K562 (cell line): ENCODE data around the gene CGREF1. TPM values are rescaled to one million over a fixed set of nuclear protein-coding genes. Genes with fewer than 3 reads are reported as not detected.

Experiments
- ATAC-seq: fragments of 200-7000 bp; cut with Tn5 transposase; 3 replicates; pipeline ENCODE4 v1.9.1; 2020; ENCODE audit warnings: moderate library complexity
- BruUV-seq: library from RNA; stranded (reverse); fragments of 400-500 nt; replicated peaks from 2 replicates; lab custom pipeline; 2021; lab: Mats Ljungman, UMichigan
- CTCF ChIA-PET: fragments of 300-600 bp; formaldehyde crosslinking; extraction: SDS; loops from one replicate; lab custom pipeline; 2021; ENCODE audit warnings: low intra/inter-chr PET ratio; lab: Yijun Ruan, JAX
- POLR2A ChIA-PET: fragments of 300-600, 350-650 bp; sonication (Branson Sonifier 250); formaldehyde crosslinking; extraction: SDS; loops from one replicate; lab custom pipeline; 2021; ENCODE audit warnings: antibody characterized with exemption, inconsistent platforms; lab: Yijun Ruan, JAX
- DNase-seq, 4 experiments: peaks; one replicate each; pipeline versions ENCODE4 v3.0.0 to v3.0.0-alpha.2; 2011 to 2018; ENCODE audit warnings: low spot score in 3 of 4, mixed read lengths in 3 of 4; ENCODE audit errors: extremely low read depth in 1 of 4
- FAIRE-seq: peaks from 2 replicates; lab custom pipeline; 2011; peaks lifted over from hg19 to GRCh38; lab: Jason Lieb, UNC
- H2AFZ ChIP-seq: 2 replicates; pipeline ENCODE4 v1.6.0; 2011; ENCODE audit warnings: low read depth, low read length, control low read depth, inconsistent platforms
- H3K27ac ChIP-seq: fragments of 200-600 bp; 3 replicates; pipeline ENCODE4 v1.8.0; 2011; ENCODE audit warnings: low read depth, mild to moderate bottlenecking, control low read depth, inconsistent platforms, low read length, moderate library complexity, mixed read lengths; ENCODE audit errors: extremely low read depth
- H3K27me3 ChIP-seq, 2 experiments: fragments of 300-600 bp in 1 of 2; 2 replicates in 1 of 2; 3 replicates in 1 of 2; pipeline versions ENCODE4 v1.6.0 to v1.8.0; 2011; ENCODE audit warnings: inconsistent platforms in 2 of 2, low read length in 2 of 2, mild to moderate bottlenecking in 1 of 2, mixed read lengths in 1 of 2, moderate library complexity in 1 of 2; ENCODE audit not compliant: control insufficient read depth in 2 of 2, insufficient read depth in 2 of 2
- H3K36me3 ChIP-seq: fragments of 300-600 bp; 3 replicates; pipeline ENCODE4 v1.8.0; 2011; ENCODE audit warnings: mild to moderate bottlenecking, low read length, inconsistent platforms; ENCODE audit not compliant: control insufficient read depth, insufficient read depth
- H3K4me1 ChIP-seq, 2 experiments: fragments of 200-600 bp in 1 of 2; replicated peaks in 1 of 2; 2 replicates in 1 of 2; 3 replicates in 1 of 2; pipeline versions ENCODE4 v1.5.1 to v1.8.0; 2011; ENCODE audit warnings: inconsistent platforms in 2 of 2, low read length in 2 of 2, mild to moderate bottlenecking in 1 of 2, mixed read lengths in 1 of 2, moderate library complexity in 1 of 2; ENCODE audit not compliant: control insufficient read depth in 2 of 2, insufficient read depth in 2 of 2
- H3K4me2 ChIP-seq: 2 replicates; pipeline ENCODE4 v1.6.1; 2011; ENCODE audit warnings: low read length, control low read depth, inconsistent platforms, mixed read lengths; ENCODE audit not compliant: insufficient read depth
- H3K4me3 ChIP-seq: fragments of 200-600 bp; sonication (generic), shearing (Covaris generic); 2 replicates; pipeline ENCODE4 v1.5.1; 2016; ENCODE audit warnings: control low read depth, inconsistent platforms
- H3K79me2 ChIP-seq: fragments of 200-600 bp; 3 replicates; pipeline ENCODE4 v1.8.0; 2011; ENCODE audit warnings: low read length, inconsistent platforms; ENCODE audit not compliant: control insufficient read depth, insufficient read depth
- H3K9ac ChIP-seq, 2 experiments: 2 replicates each; pipeline versions ENCODE4 v1.6.0 to v1.6.1; 2011; ENCODE audit warnings: low read depth in 2 of 2, low read length in 2 of 2, control low read depth in 1 of 2, inconsistent platforms in 1 of 2, mild to moderate bottlenecking in 1 of 2, mixed read lengths in 1 of 2; ENCODE audit not compliant: insufficient read depth in 1 of 2
- H3K9me1 ChIP-seq: one replicate; pipeline ENCODE4 v1.6.0; 2011; ENCODE audit warnings: inconsistent platforms, mild to moderate bottlenecking, low read length, moderate library complexity; ENCODE audit not compliant: control insufficient read depth, insufficient read depth
- H3K9me3 ChIP-seq: replicated peaks from 2 replicates; pipeline ENCODE4 v1.5.1; 2011; ENCODE audit warnings: low read depth, low read length, inconsistent platforms; ENCODE audit not compliant: control insufficient read depth, insufficient read depth
- H4K20me1 ChIP-seq: replicated peaks from 2 replicates; pipeline ENCODE4 v1.6.1; 2011; ENCODE audit warnings: low read length, inconsistent platforms, mixed read lengths; ENCODE audit not compliant: control insufficient read depth, insufficient read depth
- BHLHE40 ChIP-seq: IDR thresholded peaks from 2 replicates; pipeline ENCODE4 v1.6.1; 2011; ENCODE audit warnings: low read length, improper control_type of control experiment
- C11orf30 ChIP-seq: fragments of 450-650 bp; IDR thresholded peaks from 2 replicates; pipeline ENCODE4 v1.6.1; 2016; ENCODE audit warnings: low read depth, mild to moderate bottlenecking
- CBX3 ChIP-seq, 2 experiments: IDR thresholded peaks; 1 replicate in 1 of 2; 2 replicates in 1 of 2; pipeline ENCODE4 v1.6.1; 2012; ENCODE audit warnings: inconsistent platforms in 2 of 2, low read length in 2 of 2, borderline replicate concordance in 1 of 2, control low read depth in 1 of 2
- CEBPB ChIP-seq: fragments of 450-650 bp; IDR thresholded peaks from 2 replicates; pipeline ENCODE4 v1.6.1; 2016; ENCODE audit warnings: missing genetic modification characterization, missing compliant biosample characterization
- ESRRA ChIP-seq: fragments of 450-650 bp; IDR thresholded peaks from 2 replicates; pipeline ENCODE4 v1.6.1; 2014; ENCODE audit warnings: low read depth, mild to moderate bottlenecking, moderate library complexity, borderline replicate concordance
- GABPB1 ChIP-seq: sonication (generic); formaldehyde crosslinking; IDR thresholded peaks from 2 replicates; pipeline ENCODE4 v1.8.0; 2022; ENCODE audit warnings: mild to moderate bottlenecking, missing genetic modification reagents
- HDAC8 ChIP-seq: fragments of 450-650 bp; IDR thresholded peaks from 2 replicates; pipeline ENCODE4 v1.6.1; 2016; ENCODE audit warnings: mild to moderate bottlenecking, missing genetic modification characterization, moderate library complexity, missing compliant biosample characterization
- MBD1 ChIP-seq: fragments of 250-450 bp; sonication (Bioruptor Pico); IDR thresholded peaks from 2 replicates; pipeline ENCODE4 v1.8.0; 2022; ENCODE audit warnings: inconsistent platforms
- MED1 ChIP-seq: sonication (generic); formaldehyde crosslinking; IDR thresholded peaks from 2 replicates; pipeline ENCODE4 v1.8.1; 2023; ENCODE audit warnings: missing genetic modification reagents, borderline replicate concordance
- PHTF2 ChIP-seq: fragments of 250-450 bp; sonication (Bioruptor Pico); IDR thresholded peaks from 2 replicates; pipeline ENCODE4 v1.5.0; 2021; ENCODE audit warnings: mild to moderate bottlenecking
- PML ChIP-seq: IDR thresholded peaks from 2 replicates; pipeline ENCODE4 v1.6.1; 2012; ENCODE audit warnings: low read length, inconsistent platforms
- POLR2AphosphoS2 ChIP-seq: IDR thresholded peaks from 2 replicates; pipeline ENCODE4 v1.6.1; 2012; ENCODE audit warnings: low read length, improper control_type of control experiment
- SLC30A9 ChIP-seq: fragments of 250-450 bp; sonication (Bioruptor Pico); IDR thresholded peaks from 2 replicates; pipeline ENCODE4 v1.8.0; 2022; ENCODE audit warnings: mild to moderate bottlenecking, moderate library complexity
- TBP ChIP-seq: optimal IDR thresholded peaks from 2 replicates; pipeline ENCODE3; 2011; ENCODE audit warnings: low read depth, low read length, improper control_type of control experiment
- WHSC1 ChIP-seq: IDR thresholded peaks from one replicate; pipeline ENCODE4 v1.6.1; 2012; ENCODE audit warnings: low read length, control low read depth, inconsistent platforms
- YY1 ChIP-seq, 3 experiments: IDR thresholded peaks; 2 replicates each; pipeline ENCODE4 v1.6.1; 2011; ENCODE audit warnings: low read length in 2 of 3, mild to moderate bottlenecking in 2 of 3, moderate library complexity in 2 of 3, borderline replicate concordance in 1 of 3, control low read depth in 1 of 3, low read depth in 1 of 3; ENCODE audit not compliant: insufficient read depth in 3 of 3, insufficient replicate concordance in 2 of 3, control insufficient read depth in 1 of 3, insufficient read length in 1 of 3; ENCODE audit errors: extremely low read depth in 1 of 3
- ZFP36 ChIP-seq: fragments of 150-350 bp; IDR thresholded peaks from 2 replicates; pipeline ENCODE4 v1.6.1; 2018; ENCODE audit warnings: low read length, low read depth; ENCODE audit not compliant: partially characterized antibody
- ZNF699 ChIP-seq: fragments of 250-450 bp; sonication (Bioruptor Pico); IDR thresholded peaks from 2 replicates; pipeline ENCODE4 v1.8.0; 2021; ENCODE audit warnings: mild to moderate bottlenecking, moderate library complexity; ENCODE audit not compliant: insufficient replicate concordance
- ZNF740 ChIP-seq, 3 experiments: fragments of 200-800 bp in 1 of 3; sonication (Bioruptor generic) in 1 of 3; sonication (generic) in 1 of 3; formaldehyde crosslinking in 1 of 3; IDR thresholded peaks; 2 replicates each; pipeline versions ENCODE4 v1.6.1 to v1.8.0; 2016 to 2022; ENCODE audit warnings: mild to moderate bottlenecking in 2 of 3, missing compliant biosample characterization in 2 of 3, missing genetic modification characterization in 2 of 3, missing genetic modification reagents in 1 of 3
- WGBS: fragments of 100-300 bp; shearing (Covaris generic); methylation state at CpG from one replicate; pipeline ENCODE4 v1.1.6; 2016; ENCODE audit warnings: low coverage, mixed read lengths; ENCODE audit not compliant: insufficient coverage; ENCODE audit errors: missing lambda C conversion rate; 5-methylcytosine and 5-hydroxymethylcytosine counted together
- in situ Hi-C: fragments of 300-500 bp; cut with MboI; formaldehyde crosslinking; loops from 4 replicates; pipeline ENCODE4 v1.15.0; 2018; ENCODE audit warnings: inconsistent platforms, mixed read lengths
- intact Hi-C: fragments of 100-400 bp; cut with micrococcal nuclease; formaldehyde crosslinking; loops from 2 replicates; pipeline ENCODE4 v1.14.2; 2022
- polyA plus RNA-seq, 8 experiments: library from polyadenylated mRNA; depleted of rRNA in 4 of 8; stranded (reverse) in 5 of 8; unstranded in 3 of 8; fragments of >200 nt; fragmentation: Nextera tagmentation in 2 of 8; fragmentation: Illumina TruSeq in 1 of 8; extraction: Ambion mirVana in 2 of 8; extraction: Trizol in 1 of 8; gene quantifications; 2 replicates each; pipeline versions ENCODE4 v1.2.1 to v1.2.3, GENCODE V29; 2011 to 2014; ENCODE audit warnings: inconsistent platforms in 1 of 8, missing spikeins in 1 of 8
- total RNA-seq, 7 experiments: library from RNA; depleted of rRNA in 6 of 7; stranded (reverse); fragments of >200 nt in 6 of 7; fragmentation: Illumina TruSeq in 2 of 7; extraction: Trizol in 2 of 7; gene quantifications; 2 replicates each; pipeline versions ENCODE4 v1.2.1 to v1.2.3, GENCODE V29; 2011 to 2021; ENCODE audit warnings: low replicate concordance in 1 of 7

CGREF1 gene
- total and polyA plus RNA-seq, 9 of the 15 experiments (the other 6 are each of a cell fraction or from before 2014, with no cell fraction given) = 0.07 to 0.50 (median 0.37) TPM

GRCh38 chr2:27086090-27086723, 32.7 kb downstream of the CGREF1 start:
- ATAC-seq (peak; percentile 90), FAIRE-seq (peak; percentile 66), DNase-seq (peak; percentile 96 to 97 (median 96))
- H3K4me1 ChIP-seq = peaks cover 49 to 66% of the 10 kb centered on the region in 2 experiments
- H3K4me2 ChIP-seq = peak overlapping the region; percentile 69
- no peaks in the 10 kb centered on the region for H3K9me1 ChIP-seq
- no peaks in the 10 kb centered on the region for H3K36me3 ChIP-seq
- intact Hi-C loops (loop anchor here (1.0 kb wide), 1 partner anchor 66 kb away; no protein-coding TSS in a partner anchor), in situ Hi-C loops (loop anchor here (5.0 kb wide), 1 partner anchor 124 kb away; no protein-coding TSS in a partner anchor)
- peak overlapping the region; percentile 85 for H3K27ac ChIP-seq
- no TSS peak for BruUV-seq
- H2AFZ ChIP-seq = peak overlapping the region; percentile 56
- no peaks in the 10 kb centered on the region for H3K9me3 ChIP-seq
- POLR2A ChIA-PET = interaction anchor here (0.6 to 1.7 kb wide), 7 partner anchors 8 to 293 kb away, joined by 3 to 5 read pairs (median 4); no protein-coding TSS in a partner anchor
- 2% methylated on average over 39 of the region's 81 CpGs for WGBS
- H3K79me2 ChIP-seq = peaks cover 10% of the 10 kb centered on the region; the same call in 1 of the 3 replicates
- peak overlapping the region; percentile 81 to 95 for H3K9ac ChIP-seq
- peak overlapping the region; percentile 57 for H3K4me3 ChIP-seq
- H3K27me3 ChIP-seq = no peaks in the 10 kb centered on the region
- CTCF ChIA-PET = interaction anchor here (0.9 to 2.5 kb wide), 6 partner anchors 34 to 218 kb away, joined by 3 to 22 read pairs (median 4); no protein-coding TSS in a partner anchor
- no peaks in the 10 kb centered on the region for H4K20me1 ChIP-seq
- 0 out of 2 replicates have a peak, but pooled peaks have one; percentile 50 for TF ChIP-seq HDAC8 (tag)
- 0 out of 2 replicates have a peak, but pooled peaks have one; percentile 54 for TF ChIP-seq MBD1 (CRISPR knock-in tag)
- no peak for TF ChIP-seq ZFP36
- no peak for TF ChIP-seq ZNF699 (CRISPR knock-in tag)
- TF ChIP-seq CEBPB (tag) = no peak
- peak; percentile 56 for TF ChIP-seq C11orf30
- TF ChIP-seq CBX3 (IDR thresholded peaks at IDR 0.05; ENCODE audit: borderline replicate concordance in 1 of 2, low read length in 2 of 2) = peak in 1 of 2 experiments; percentile 79; a peak in 1 of 3 replicates
- no peak for TF ChIP-seq PHTF2
- TF ChIP-seq ESRRA = no peak; the same call in 1 of the 2 replicates
- no peak for TF ChIP-seq POLR2AphosphoS2
- no peak for TF ChIP-seq SLC30A9 (CRISPR knock-in tag)
- no peak for TF ChIP-seq MED1 (CRISPR knock-in tag)
- peak; percentile 46; the same call in 1 of the 2 replicates for TF ChIP-seq GABPB1
- peak; percentile 30; the same call in 1 of the 2 replicates for TF ChIP-seq ZNF740 (CRISPR knock-in tag; IDR thresholded peaks at IDR 0.05)
- TF ChIP-seq ZNF740 (tag; IDR thresholded peaks at IDR 0.05) = no peak
- peak; percentile 97 for TF ChIP-seq BHLHE40
- TF ChIP-seq TBP = peak; percentile 75
- TF ChIP-seq PML = peak; percentile 45
- no peak for TF ChIP-seq WHSC1
- peak in 2 of 3 experiments; percentile 59 to 77 for TF ChIP-seq YY1 (IDR thresholded peaks at IDR 0.05; ENCODE audit: borderline replicate concordance in 1 of 3, control insufficient read depth in 1 of 3, extremely low read depth in 1 of 3, insufficient read depth in 3 of 3, insufficient read length in 1 of 3, insufficient replicate concordance in 2 of 3, low read depth in 1 of 3, low read length in 2 of 3)
